ENCODE results near the gene SLC25A48.
A peak's percentile ranks its signal among the peaks of the same experiment; 100 is the strongest.
"Not testable (repeated sequence)": the region's sequence is repeated elsewhere in the genome, so short reads cannot be mapped to it uniquely, and the experiment has no call there.

The SLC25A48 gene

GRCh38 chr5:135829179-135829578, 5.3 kb upstream of the SLC25A48 start:
- intact Hi-C loops (cut with DNase I), result no loop called here
- peak in 1 of 10 donors; percentile 45 for DNase-seq

DNA sequence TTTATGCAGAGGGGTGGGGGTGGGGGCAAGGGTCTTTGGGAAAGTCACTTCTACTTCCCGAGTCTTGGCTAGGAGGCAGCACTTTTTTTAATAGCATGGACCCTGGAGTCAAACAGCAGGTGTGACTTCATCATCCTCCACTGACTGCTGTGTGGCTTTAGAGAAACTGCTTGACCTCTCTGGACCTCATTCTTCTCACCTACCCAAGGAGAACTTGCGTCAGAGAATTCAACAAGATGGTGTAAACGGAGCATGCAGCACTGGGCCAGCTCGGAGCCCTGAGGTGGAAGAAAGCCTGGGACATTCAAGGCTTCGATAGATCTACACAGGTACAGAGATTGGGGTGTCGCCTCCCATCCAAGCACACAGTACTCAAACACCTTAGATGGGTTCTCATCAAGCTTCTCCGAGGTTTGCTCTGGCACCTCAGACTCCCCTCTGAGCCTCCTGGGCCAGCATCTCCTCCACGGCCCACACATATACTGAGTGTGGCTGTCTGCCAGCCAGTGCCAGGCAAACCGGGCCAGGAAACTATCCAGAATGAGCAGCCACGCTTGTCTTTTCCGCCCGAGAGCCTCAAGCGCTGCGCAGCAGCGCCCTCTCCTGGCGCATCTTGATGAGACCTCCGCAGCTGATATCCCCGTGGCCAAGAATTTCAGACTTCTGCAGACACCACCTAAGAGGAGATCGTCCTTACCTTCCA, 4.6 kb upstream of the SLC25A48 start:
- DNase-seq, result peak; percentile 67 to 97 (median 84)
- intact Hi-C loops (cut with DNase I), result loop anchor here (2.0 to 5.0 kb wide), 3 partner anchors 52 to 363 kb away; no protein-coding TSS in a partner anchor

- DNase-seq, result no peak
- intact Hi-C loops (cut with DNase I), result loop anchor here (2.0 to 5.0 kb wide), 3 partner anchors 52 to 363 kb away; no protein-coding TSS in a partner anchor
Measured at GRCh38 chr5:135830384-135830700, 4.1 kb upstream of the SLC25A48 start.

GRCh38 chr5:135830876-135831275, 3.6 kb upstream of the SLC25A48 start:
- intact Hi-C loops (cut with DNase I), result loop anchor here (2.0 to 5.0 kb wide), 3 partner anchors 51 to 364 kb away; no protein-coding TSS in a partner anchor
- peak in 1 of 10 donors; percentile 70 for DNase-seq

DNA sequence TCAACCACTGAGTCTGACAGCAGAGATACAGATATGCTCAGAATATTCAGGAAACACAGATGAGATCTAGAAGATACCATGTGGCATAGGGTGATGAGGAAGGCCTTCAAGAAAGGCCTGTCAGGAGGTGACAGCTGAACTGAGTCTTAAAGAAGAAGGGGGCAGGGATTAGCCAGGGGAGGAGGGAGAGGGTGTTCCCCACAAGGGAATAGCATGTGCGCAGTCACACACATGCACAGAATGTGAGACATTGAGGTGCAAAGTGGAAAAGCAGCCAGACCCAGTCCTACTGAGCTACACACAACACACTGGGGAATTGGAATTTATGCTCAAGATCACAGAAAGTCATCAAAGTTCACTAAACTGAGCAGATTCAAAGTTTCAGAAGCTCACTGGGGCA, 3.0 kb upstream of the SLC25A48 start:
- intact Hi-C loops (cut with DNase I), result loop anchor here (2.0 to 5.0 kb wide), 3 partner anchors 51 to 364 kb away; no protein-coding TSS in a partner anchor
- DNase-seq, result peak in 1 of 10 donors; percentile 44

DNA sequence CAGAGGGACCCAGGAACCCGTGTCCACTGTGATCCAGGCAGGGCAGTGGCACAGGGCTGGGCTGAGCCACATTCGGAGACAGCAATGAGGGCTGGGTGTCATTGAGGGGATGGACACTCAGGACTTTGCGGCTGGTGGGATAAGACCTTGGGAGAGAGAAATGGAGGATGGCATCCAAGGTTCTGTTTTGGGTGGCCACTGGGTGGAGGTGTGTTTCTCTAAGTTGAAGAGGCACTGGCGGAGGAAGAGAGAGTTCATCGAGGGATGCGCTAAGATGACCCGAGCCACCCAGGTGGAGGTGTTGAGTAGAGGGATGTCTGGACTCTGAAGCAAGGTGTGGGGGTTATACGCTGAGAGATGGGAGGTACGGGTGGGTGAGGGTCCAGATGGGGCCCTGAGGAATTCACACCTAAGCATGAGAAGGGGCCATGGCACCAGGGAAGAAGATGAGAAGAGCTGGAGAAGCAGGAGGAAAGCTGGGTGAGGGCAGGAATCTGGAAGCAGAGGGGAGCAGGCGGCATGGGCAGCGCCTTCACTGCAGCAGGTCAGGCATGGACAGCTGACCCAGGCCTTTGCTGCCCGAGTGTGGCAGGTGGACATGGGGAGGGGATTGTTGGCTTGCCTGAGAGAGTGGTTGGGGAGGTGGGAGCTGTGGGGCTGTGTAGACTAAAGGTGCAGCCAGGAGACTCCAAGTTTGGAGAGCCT, 2.5 kb upstream of the SLC25A48 start:
- intact Hi-C loops (cut with DNase I), result loop anchor here (2.0 to 5.0 kb wide), 3 partner anchors 50 to 365 kb away; no protein-coding TSS in a partner anchor
- DNase-seq, result peak in 1 of 10 donors; percentile 70

GRCh38 chr5:135832941-135833920, 1.2 kb upstream of the SLC25A48 start:
- intact Hi-C loops (cut with DNase I), result loop anchor here (5.0 kb wide), 2 partner anchors 49 to 366 kb away; no protein-coding TSS in a partner anchor
- peak in 1 of 10 donors; percentile 75 for DNase-seq

DNA sequence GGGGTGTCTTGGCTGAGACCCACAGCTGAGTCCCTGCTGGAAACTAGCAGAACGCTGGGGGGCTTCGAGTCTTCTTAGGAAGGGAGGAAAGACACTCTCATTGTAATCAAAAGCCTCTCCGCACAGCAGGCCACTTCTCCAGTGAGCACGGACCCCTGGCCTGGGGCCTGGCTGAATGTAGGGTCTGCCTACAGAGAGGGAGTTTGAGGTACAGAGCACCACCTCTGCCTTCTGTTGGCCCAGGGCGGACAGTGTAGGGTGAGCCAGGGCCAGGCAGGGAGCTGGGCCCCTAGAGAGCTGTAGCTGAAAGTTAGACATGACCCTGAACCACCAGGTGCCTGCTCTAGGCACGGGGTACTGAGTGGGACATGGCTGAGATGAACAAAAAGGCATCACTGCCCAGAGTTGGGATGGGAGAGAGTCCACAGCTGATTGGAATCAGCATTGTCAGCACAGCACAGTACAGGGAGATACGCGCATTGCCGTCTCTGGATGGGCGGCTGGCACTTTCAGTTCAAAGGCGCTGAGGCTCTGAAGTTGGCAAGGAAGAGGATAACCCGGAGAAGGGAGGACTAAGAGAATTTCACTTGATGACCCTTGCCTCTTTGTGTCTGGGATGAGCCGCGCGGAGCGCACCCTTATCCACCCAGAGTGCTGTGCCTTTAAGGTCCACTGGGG, 363 bp upstream of the SLC25A48 start:
- intact Hi-C loops (cut with DNase I), result loop anchor here (5.0 kb wide), 2 partner anchors 48 to 367 kb away; no protein-coding TSS in a partner anchor

GRCh38 chr5:135835766-135836165, 1.3 kb downstream of the SLC25A48 start:
- peak in 1 of 10 donors; percentile 47 for DNase-seq
- intact Hi-C loops (cut with DNase I), result no loop called here

More for the DNA sequence above, 363 bp upstream of the SLC25A48 start:
- peak in 1 of 10 donors; percentile 45 for DNase-seq

- intact Hi-C loops (cut with DNase I); DNase-seq: not testable (repeated sequence)
Measured at GRCh38 chr5:135838395-135838794, 3.9 kb downstream of the SLC25A48 start.

- no peak for DNase-seq
- intact Hi-C loops (cut with DNase I), result no loop called here
Measured at GRCh38 chr5:135839566-135839965, 5.1 kb downstream of the SLC25A48 start.

GRCh38 chr5:135840959-135841358, 6.5 kb downstream of the SLC25A48 start:
- intact Hi-C loops (cut with DNase I), result no loop called here
- DNase-seq, result no peak

DNA sequence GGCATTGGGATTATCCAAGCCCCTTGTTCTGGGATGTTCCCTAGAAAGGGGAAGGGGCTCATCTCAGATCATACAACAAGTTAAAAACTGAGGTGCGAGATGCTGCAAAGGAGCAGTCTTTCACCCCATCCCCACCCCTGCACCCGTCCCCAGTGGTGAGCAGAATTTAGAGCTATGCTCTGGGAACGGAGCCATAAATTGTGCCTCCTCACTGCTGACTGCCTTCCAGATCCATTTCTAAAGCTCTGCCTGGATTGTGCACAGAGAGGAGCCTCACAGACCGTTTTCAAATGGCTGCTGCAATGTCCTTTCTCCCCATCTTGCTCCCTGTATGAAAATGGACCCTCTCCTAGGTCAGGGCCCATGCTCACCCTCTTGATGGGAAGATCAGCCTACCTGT, 8.3 kb downstream of the SLC25A48 start:
- peak in 6 of 10 donors; percentile 47 to 92 (median 55) for DNase-seq
- intact Hi-C loops (cut with DNase I), result no loop called here

DNA sequence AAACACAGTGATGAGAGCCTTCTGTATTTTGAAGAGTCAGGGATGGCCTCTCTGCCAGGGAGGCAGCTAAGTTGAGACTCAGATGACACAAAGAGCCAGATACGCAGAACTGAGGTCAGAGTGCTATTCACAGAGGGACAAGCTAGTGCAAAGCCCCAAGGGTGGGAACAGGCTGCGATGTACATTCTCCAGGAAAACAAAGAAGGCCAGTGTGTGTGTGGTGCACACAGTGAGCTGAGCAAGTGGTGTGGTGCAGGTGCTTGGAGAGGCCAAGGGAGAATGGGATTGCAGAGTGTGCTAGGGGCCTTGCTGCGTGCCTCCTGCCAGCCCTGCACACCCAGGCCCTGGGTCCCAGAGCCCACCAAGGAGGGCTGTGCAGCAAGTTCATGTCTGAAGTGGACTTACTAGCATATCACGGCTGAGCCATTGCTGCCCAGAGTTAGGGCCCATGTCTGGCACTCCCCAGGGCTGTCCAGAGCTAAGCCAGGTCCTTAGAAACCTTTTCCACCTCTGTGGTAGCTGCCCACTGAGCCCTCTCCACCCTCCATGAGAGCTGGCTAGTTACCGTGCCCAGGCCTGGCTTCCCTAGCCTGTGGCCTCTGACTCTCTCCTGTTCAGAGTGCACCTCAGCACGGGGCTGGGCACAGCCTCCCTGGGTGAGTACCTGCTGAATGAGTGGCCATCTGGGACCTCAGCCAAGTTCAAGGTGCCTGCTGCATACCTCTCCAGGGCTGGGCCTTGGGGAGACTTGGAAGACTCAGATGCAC, 9.3 kb downstream of the SLC25A48 start:
- DNase-seq, result peak in 6 of 10 donors; percentile 52 to 93 (median 64)
- intact Hi-C loops (cut with DNase I), result no loop called here

GRCh38 chr5:135846311-135846710, 11.8 kb downstream of the SLC25A48 start:
- peak in 1 of 10 donors; percentile 65 for DNase-seq
- intact Hi-C loops (cut with DNase I), result no loop called here

DNA sequence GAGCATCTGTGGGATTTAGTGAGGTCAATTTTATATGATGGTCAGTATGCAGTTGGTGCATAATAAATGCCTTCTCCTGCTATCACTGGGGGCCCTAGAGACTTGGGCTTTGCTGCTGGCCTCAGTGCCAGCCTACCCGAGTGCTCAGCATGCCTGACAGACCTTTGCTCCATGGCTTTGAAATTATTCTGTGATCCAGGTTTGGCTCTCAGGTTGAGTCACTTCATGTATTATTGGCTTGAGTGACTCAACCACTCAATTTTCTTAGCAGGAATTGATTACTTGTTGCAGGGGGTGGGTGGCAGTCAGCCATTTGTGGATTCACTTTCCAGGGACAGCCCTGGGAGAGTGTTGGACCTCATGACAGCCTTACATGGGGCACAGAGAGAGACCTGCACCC, 13.5 kb downstream of the SLC25A48 start:
- no peak for DNase-seq
- intact Hi-C loops (cut with DNase I), result no loop called here

DNA sequence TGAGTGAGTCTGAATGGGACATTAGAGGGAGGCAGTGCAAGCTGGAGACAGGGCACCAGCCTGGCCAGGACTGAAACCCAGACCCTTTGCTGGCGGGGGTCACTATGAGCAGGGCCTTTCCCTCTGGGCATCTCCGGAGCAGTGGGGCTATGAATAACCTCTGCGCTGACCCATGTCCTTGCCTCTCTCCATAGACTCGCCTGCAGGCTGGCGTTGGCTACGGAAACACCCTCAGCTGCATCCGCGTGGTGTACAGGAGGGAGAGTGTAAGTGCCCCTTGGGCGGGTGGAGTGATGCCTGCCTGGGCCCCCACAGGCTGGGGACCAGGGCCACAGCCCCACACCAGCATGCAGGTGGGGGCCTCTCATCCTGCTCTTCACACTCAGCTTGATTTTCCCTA, 15.8 kb downstream of the SLC25A48 start:
- DNase-seq, result no peak
- intact Hi-C loops (cut with DNase I), result no loop called here

DNA sequence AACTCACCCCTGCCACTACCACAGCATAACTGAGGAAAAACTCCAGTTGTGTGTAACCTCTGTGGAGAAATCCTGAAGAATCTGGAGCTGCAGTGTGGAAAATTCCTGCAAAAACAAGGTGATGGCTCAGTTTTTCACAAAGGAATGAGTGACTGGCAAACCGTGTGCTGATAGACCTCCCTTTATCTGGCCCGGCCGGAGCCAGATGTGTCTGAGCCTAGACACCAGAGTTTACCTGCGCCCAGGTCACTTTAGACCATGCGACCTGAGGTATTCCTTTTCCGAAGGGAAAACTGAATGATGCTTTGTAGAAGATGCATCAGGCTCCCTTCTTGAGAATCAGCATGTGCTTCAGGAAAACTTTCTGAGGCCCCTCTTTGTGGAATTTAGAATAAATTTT, 16.2 kb downstream of the SLC25A48 start:
- DNase-seq, result no peak
- intact Hi-C loops (cut with DNase I), result no loop called here
